ENCODE results near the gene SEL1L3. TPM values are rescaled to one million over a fixed set of nuclear protein-coding genes. Genes with fewer than 3 reads are reported as not detected.
"Not testable (repeated sequence)": the region's sequence is repeated elsewhere in the genome, so short reads cannot be mapped to it uniquely, and the experiment has no call there.

SEL1L3 gene
- total RNA-seq, 1 donor from 2014 or later, result 91.8 TPM

DNA sequence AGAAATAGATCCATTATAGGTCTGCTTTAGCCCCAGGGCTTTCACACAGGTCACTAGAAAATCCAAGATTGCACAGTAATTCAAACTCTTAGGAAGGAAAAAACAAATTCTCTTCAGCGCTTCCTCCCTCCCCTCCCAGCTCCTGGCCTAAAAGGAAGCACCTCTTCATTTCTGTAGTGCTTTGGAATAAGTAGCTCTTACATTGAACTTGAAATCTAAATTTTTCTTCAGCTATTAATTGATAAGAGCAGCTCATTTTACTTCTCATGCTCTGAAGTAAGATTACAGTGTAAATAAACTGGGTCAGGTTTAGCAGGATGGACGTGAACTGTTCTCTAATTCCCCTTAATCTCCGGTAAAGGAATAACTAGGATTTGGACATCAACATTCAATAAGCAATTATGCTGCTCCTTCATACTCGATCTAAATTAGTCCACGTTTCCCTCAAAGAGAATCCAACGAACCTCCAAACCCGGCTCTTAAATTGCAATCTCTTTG is 10.9 kb upstream of the SEL1L3 start:
- Mint-ChIP-seq H3K9me3 (ENCODE audit: unreplicated experiment) (no peaks in the 10 kb centered on the region), H3K27ac (ENCODE audit: unreplicated experiment) (no peak overlapping the region)
- no peak for DNase-seq (ENCODE audit: low spot score)

DNA sequence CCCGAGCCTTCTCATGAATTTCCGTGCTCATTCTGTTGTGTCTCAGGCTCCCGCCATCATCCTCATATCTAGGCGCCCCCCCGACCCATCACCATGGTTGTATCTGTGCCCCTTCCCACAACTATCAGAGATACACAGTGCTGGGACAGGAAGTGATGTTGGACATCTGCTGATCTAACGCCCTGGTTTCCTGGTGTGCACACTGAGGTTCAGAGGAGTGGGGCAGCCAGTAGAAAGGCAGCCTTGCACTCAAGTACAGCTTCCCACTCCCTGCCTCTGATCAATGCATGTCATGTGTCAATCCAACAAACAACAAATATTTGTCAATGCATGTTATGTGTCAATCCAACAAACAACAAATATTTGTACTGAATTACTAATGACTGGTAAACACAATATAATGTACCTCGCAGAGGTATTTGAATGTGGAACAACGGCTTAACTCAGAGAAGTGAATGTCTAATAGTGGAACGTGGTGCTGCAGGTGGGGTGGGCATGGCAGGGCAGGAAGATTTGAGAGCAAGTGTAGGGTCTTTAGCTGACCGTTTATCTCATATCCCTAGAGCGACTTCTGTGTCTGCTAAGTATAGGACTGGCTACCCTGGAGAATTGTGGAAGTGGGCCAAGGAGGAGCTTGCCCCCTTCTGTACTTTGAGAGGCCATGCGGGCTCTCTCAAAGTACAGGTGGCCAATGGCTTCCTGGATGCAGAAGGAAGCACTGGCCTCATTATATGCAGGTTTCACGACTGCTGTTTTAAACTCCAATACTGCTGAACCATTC is 10.3 kb upstream of the SEL1L3 start:
- H3K4me3 Mint-ChIP-seq (ENCODE audit: unreplicated experiment), result no peak overlapping the region
- no peak for DNase-seq (ENCODE audit: low spot score)
- H3K36me3 Mint-ChIP-seq (ENCODE audit: low read depth, unreplicated experiment), result peaks cover 11% of the 10 kb centered on the region
- H3K27me3 Mint-ChIP-seq (ENCODE audit: unreplicated experiment), result no peaks in the 10 kb centered on the region
- H3K9me3 Mint-ChIP-seq (ENCODE audit: unreplicated experiment), result no peaks in the 10 kb centered on the region
- peaks cover 27% of the 10 kb centered on the region for H3K4me1 Mint-ChIP-seq (ENCODE audit: unreplicated experiment)
- TF ChIP-seq, protein P1, sequence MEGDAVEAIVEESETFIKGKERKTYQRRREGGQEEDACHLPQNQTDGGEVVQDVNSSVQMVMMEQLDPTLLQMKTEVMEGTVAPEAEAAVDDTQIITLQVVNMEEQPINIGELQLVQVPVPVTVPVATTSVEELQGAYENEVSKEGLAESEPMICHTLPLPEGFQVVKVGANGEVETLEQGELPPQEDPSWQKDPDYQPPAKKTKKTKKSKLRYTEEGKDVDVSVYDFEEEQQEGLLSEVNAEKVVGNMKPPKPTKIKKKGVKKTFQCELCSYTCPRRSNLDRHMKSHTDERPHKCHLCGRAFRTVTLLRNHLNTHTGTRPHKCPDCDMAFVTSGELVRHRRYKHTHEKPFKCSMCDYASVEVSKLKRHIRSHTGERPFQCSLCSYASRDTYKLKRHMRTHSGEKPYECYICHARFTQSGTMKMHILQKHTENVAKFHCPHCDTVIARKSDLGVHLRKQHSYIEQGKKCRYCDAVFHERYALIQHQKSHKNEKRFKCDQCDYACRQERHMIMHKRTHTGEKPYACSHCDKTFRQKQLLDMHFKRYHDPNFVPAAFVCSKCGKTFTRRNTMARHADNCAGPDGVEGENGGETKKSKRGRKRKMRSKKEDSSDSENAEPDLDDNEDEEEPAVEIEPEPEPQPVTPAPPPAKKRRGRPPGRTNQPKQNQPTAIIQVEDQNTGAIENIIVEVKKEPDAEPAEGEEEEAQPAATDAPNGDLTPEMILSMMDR (IDR thresholded peaks at IDR 0.05; ENCODE audit: unreplicated experiment), result no peak
- H3K27ac Mint-ChIP-seq (ENCODE audit: unreplicated experiment), result no peak overlapping the region

More for the DNA sequence above, 10.9 kb upstream of the SEL1L3 start:
- no peak overlapping the region for H3K4me3 Mint-ChIP-seq (ENCODE audit: unreplicated experiment)
- no peaks in the 10 kb centered on the region for H3K27me3 Mint-ChIP-seq (ENCODE audit: unreplicated experiment)
- peaks cover 11% of the 10 kb centered on the region for H3K36me3 Mint-ChIP-seq (ENCODE audit: low read depth, unreplicated experiment)
- TF ChIP-seq, protein P1 (IDR thresholded peaks at IDR 0.05; ENCODE audit: unreplicated experiment), result no peak
- peaks cover 21% of the 10 kb centered on the region for H3K4me1 Mint-ChIP-seq (ENCODE audit: unreplicated experiment)

DNA sequence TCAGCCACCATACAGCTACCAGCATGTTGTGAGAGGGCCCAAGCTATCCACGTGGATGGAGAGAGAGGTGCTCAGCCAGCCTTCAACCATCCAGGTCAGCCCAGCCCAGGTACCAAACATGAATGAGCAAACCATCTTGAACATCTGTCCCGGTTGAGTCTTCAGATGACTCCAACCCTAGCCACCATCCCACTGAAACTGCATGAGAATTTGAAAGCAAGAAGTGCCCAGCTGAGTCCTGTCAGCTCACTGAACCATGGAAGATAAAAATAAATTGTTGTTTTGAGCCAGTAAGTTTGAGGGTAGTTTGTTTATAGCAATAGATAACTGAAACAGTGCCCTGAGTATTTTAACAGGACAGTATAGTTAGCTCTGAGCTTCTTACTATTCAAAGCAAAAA is 7.3 kb upstream of the SEL1L3 start:
- no peak overlapping the region for H3K27ac Mint-ChIP-seq (ENCODE audit: unreplicated experiment)
- H3K9me3 Mint-ChIP-seq (ENCODE audit: unreplicated experiment), result no peaks in the 10 kb centered on the region
- no peak for DNase-seq (ENCODE audit: low spot score)

DNA sequence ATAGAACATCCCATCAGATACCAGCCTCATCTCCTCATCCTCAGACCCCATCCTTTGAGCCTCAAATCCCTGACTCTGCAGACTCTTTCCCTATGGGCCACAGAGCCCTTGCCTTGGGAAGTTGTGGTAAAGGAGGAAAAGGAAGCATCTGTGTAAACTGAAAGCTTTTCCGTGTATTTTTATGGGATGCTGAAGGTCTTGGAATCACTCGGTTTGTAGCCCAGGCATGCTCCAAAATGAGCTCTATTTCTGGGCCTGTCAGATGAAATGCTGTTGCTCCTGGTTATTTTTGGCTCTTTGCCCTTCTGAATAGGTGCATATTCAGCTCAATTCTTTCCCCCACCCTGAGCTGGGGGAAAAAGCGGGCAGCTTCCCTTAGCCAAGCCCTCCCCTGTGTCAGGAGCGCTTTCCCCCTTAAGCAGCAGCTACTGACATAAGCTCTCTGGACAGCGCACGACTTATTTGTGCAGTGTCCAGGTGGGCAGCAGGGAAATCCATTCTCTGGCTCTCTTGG is 5.0 kb upstream of the SEL1L3 start:
- DNase-seq (ENCODE audit: low spot score), result peak; percentile 31
- Mint-ChIP-seq H3K4me1 (ENCODE audit: unreplicated experiment) (peaks cover 52% of the 10 kb centered on the region), H3K4me3 (ENCODE audit: unreplicated experiment) (peak overlapping the region; percentile 5), H3K27me3 (ENCODE audit: unreplicated experiment) (peaks cover 8% of the 10 kb centered on the region), H3K9me3 (ENCODE audit: unreplicated experiment) (no peaks in the 10 kb centered on the region), H3K27ac (ENCODE audit: unreplicated experiment) (peak overlapping the region; percentile 92), H3K36me3 (ENCODE audit: low read depth, unreplicated experiment) (peaks cover 7% of the 10 kb centered on the region)
- TF ChIP-seq, protein P1 (IDR thresholded peaks at IDR 0.05; ENCODE audit: unreplicated experiment), result no peak

More for the DNA sequence above, 7.3 kb upstream of the SEL1L3 start:
- TF ChIP-seq, protein P1 (IDR thresholded peaks at IDR 0.05; ENCODE audit: unreplicated experiment), result no peak
- Mint-ChIP-seq H3K4me3 (ENCODE audit: unreplicated experiment) (no peak overlapping the region), H3K4me1 (ENCODE audit: unreplicated experiment) (peaks cover 53% of the 10 kb centered on the region), H3K27me3 (ENCODE audit: unreplicated experiment) (no peaks in the 10 kb centered on the region), H3K36me3 (ENCODE audit: low read depth, unreplicated experiment) (peaks cover 11% of the 10 kb centered on the region)

DNA sequence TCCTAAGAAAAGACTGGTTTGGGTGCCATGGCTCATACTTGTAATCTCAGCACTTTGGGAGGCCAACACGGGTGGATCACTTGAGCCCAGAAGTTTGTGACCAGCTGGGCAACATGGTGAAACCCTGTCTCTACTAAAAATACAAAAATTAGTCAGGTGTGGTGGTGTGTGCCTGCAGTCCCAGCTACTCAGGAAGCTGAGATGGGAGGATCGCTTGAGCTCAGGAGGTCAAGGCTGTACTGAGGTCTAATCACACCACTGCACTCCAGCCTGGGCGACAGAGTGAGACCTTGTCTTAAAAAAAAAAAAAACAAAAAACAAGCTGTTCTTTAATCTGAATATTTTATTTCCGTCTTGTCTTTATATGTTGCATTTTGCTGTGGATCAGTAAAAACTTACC is 3.6 kb upstream of the SEL1L3 start:
- peaks cover 52% of the 10 kb centered on the region for H3K4me1 Mint-ChIP-seq (ENCODE audit: unreplicated experiment)
- peaks cover 12% of the 10 kb centered on the region for H3K27me3 Mint-ChIP-seq (ENCODE audit: unreplicated experiment)
- not testable (repeated sequence) for H3K9me3 Mint-ChIP-seq (ENCODE audit: unreplicated experiment); DNase-seq (ENCODE audit: low spot score)
- peak overlapping the region; percentile 65 for H3K4me3 Mint-ChIP-seq (ENCODE audit: unreplicated experiment)
- peak overlapping the region; percentile 92 for H3K27ac Mint-ChIP-seq (ENCODE audit: unreplicated experiment)
- H3K36me3 Mint-ChIP-seq (ENCODE audit: low read depth, unreplicated experiment), result peaks cover 10% of the 10 kb centered on the region

Measured in endothelial cell (in vitro differentiated cells).